NB4 (cell line): ENCODE measurements around the gene HSCB.
A peak's percentile ranks its signal among the peaks of the same experiment; 100 is the strongest.

ENCODE experiments used
- DNase-seq: peaks from one replicate; pipeline ENCODE4 v3.0.0; 2010; ENCODE audit warnings: low read depth
- H3K4me3 ChIP-seq: one replicate; pipeline ENCODE4 v1.5.1; 2011; ENCODE audit warnings: mild to moderate bottlenecking, low read depth, low read length, moderate library complexity
- CTCF ChIP-seq: IDR thresholded peaks from one replicate; pipeline ENCODE4 v1.5.1; 2012; ENCODE audit warnings: low read depth, low read length
- MAX ChIP-seq: IDR thresholded peaks from 2 replicates; pipeline ENCODE4 v1.6.1; 2011; ENCODE audit warnings: low read depth, low read length
- MYC ChIP-seq: IDR thresholded peaks from 2 replicates; pipeline ENCODE4 v1.6.1; 2011; ENCODE audit warnings: low read depth, low read length
- POLR2A ChIP-seq: IDR thresholded peaks from 2 replicates; pipeline ENCODE4 v1.6.1; 2011; ENCODE audit warnings: mild to moderate bottlenecking; ENCODE audit not compliant: insufficient read length; ENCODE audit errors: extremely low read depth

Gene HSCB

GRCh38 chr22:28710576-28711191, 31.2 kb upstream of the HSCB start:
- TF ChIP-seq CTCF (no peak), POLR2A (no peak), MAX (no peak), MYC (no peak)
- no peak overlapping the region for H3K4me3 ChIP-seq
- DNase-seq: no peak

GRCh38 chr22:28711341-28711740, 30.5 kb upstream of the HSCB start:
- no peak for DNase-seq
- TF ChIP-seq CTCF (no peak), MAX (no peak), MYC (no peak), POLR2A (no peak)
- no peak overlapping the region for H3K4me3 ChIP-seq

GRCh38 chr22:28711820-28712777, 29.7 kb upstream of the HSCB start:
- TF ChIP-seq POLR2A (no peak), MAX (no peak), CTCF (no peak), MYC (no peak)
- no peak overlapping the region for H3K4me3 ChIP-seq
- DNase-seq: peak; percentile 16

- DNase-seq: no peak
- no peak for TF ChIP-seq CTCF
- no peak for TF ChIP-seq POLR2A
- TF ChIP-seq MYC: no peak
- no peak for TF ChIP-seq MAX
These were observed 27.7 kb upstream of the HSCB start for GRCh38 chr22:28714043-28714628.

GRCh38 chr22:28715611-28716010, 26.2 kb upstream of the HSCB start:
- TF ChIP-seq MYC (no peak), MAX (no peak), CTCF (no peak), POLR2A (no peak)
- no peak for DNase-seq
- no peak overlapping the region for H3K4me3 ChIP-seq

More at GRCh38 chr22:28714043-28714628, 27.7 kb upstream of the HSCB start:
- no peak overlapping the region for H3K4me3 ChIP-seq
